GM18520 (cell line): ENCODE data around the gene CDKAL1.
"Not testable (repeated sequence)": the region's sequence is repeated elsewhere in the genome, so short reads cannot be mapped to it uniquely, and the experiment has no call there.

Experiments
- ATAC-seq: cut with Tn5 transposase; IDR thresholded peaks from one replicate; pipeline ENCODE4 v1.9.1; 2021; ENCODE audit not compliant: unreplicated experiment

Gene CDKAL1

DNA sequence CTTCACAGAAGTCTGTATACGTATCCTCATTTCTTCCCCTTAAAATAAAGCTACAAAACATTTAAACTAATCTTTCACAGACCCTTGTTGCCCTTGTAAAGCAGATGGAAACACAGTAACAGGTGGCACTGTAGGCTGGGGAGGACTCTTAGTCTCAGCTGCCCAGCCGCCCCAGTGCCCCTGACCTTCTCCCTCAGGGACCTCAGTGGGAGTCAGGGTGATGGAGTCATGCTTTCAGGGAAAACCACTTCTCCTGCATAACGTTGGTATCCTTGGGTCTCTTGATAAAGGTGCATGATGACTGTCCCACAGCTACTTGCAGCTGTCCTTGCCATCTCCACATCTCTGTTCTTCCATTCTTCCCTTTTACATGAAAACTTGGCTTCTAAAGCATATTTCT lies 198.6 kb downstream of the CDKAL1 start:
- no peak for ATAC-seq

DNA sequence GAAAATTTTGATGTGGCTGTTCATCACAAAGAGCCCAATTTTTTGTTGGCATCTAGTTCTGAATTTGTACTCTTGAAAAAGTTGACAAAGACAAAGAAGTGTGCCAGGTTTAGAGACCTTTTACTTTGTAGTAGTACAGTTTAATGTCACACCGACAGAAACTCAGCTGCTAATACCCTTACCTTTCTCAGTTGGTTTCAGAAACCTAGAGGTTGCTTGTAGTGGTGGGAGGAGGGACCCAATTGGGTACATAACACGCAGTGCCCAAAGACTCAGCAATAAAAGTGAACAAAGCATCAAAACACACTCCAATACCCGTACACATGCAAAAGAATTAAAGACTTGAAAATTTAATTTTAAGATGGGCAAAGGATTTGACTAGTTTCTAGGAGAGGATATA lies 203.7 kb downstream of the CDKAL1 start:
- ATAC-seq: no peak

DNA sequence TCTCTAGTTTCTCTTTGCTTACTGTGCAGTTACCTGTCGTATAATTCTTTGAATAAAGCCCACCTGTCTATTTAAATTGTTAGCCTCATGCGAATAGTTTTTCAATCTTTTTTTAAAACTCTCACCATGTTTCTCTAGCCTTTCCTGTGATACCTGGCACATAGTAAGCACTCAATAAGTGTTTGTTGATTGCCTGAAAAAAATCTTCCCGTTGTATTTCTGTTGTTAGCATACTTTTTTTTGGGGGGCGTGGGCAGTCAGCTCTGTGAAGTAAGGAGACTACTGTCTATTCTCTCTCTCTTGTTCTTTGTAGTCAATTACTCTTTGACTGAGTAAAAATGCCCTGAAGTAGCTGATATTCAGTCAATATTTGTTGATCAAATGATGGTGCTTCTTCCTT lies 205.8 kb downstream of the CDKAL1 start:
- no peak for ATAC-seq

DNA sequence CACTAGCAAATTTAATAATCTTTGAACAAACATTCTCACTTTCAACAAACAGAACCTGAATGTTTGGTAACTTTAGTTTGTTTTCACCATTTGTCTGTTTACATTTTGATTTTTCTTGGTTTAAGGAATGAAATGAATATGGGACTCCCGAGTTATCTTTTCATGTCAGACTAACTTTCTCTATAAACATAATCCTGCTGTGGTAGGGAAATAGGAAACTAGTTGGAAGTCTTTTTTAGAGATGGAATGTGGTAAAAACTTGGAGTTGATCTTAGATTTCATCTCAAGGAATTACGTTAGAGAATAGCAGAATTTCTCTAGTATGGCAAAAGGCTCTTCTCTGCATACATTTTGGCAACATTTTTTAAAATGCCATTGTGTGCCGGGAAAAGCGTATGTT lies 206.5 kb downstream of the CDKAL1 start:
- ATAC-seq: no peak

DNA sequence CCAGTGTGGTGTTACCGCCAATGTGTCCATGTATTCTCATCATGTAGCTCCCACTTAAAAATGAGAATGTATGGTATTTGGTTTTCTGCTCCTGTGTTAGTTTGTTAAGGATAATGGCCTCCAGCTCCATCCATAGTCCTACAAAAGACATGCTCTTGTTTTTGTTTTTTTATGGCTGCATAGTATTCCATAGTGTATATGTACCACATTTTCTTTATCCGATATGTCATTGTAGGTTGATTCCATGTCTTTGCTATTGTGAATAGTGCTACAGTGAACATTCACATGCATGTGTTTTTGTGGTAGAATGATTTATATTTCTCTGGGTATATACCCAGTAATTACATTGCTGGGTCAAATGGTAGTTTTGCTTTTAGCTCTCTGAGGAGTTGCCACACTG lies 207.2 kb downstream of the CDKAL1 start:
- no peak for ATAC-seq

DNA sequence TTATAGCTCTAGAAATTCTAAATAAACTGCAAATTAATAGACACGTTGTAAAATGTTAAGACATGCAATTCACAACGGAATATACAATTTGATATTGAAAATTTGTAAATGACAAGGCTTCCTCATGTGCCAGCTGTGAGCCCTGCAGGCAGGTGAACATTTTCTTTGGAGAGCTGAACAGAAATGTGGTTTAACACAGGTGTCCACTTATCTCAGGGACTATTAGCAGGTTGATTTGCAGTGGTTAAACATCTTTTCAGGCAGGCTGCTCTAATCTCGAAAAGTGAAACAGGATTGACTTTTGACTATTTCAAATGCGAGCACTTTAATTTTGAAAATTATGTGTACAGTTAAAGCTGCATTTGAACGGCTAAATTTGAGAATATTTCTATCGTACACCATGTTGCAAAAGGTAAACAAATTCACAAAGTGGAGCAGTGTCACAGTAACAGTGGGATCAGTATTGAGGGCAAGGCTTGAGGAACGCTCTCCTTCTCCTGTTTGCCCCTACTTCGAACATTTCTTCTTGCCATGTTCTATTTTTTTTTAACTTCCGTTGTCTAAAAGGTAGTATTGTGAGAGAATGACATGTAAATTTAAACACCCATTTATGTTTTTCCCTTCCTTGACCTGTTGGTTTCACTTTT lies 210.8 kb downstream of the CDKAL1 start:
- no peak for ATAC-seq

DNA sequence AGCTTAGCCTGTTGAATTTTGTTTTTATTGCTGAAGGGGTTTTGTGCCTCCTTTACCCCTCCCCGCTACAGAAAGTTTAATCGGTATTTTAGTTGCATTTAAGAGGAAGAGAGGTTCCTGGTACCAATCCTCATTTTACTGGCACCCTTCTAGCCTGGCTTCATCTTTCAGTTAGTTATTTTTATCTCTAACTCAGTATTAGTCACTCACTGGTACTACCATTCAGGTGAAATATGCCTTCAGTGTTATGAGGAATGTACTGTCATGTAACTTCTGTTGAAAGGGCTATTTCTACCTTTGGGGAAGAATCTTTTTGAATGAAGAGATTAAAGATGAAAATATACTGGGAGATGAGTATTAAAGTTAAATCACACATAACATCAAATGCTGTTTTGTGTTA lies 211.8 kb downstream of the CDKAL1 start:
- no peak for ATAC-seq

DNA sequence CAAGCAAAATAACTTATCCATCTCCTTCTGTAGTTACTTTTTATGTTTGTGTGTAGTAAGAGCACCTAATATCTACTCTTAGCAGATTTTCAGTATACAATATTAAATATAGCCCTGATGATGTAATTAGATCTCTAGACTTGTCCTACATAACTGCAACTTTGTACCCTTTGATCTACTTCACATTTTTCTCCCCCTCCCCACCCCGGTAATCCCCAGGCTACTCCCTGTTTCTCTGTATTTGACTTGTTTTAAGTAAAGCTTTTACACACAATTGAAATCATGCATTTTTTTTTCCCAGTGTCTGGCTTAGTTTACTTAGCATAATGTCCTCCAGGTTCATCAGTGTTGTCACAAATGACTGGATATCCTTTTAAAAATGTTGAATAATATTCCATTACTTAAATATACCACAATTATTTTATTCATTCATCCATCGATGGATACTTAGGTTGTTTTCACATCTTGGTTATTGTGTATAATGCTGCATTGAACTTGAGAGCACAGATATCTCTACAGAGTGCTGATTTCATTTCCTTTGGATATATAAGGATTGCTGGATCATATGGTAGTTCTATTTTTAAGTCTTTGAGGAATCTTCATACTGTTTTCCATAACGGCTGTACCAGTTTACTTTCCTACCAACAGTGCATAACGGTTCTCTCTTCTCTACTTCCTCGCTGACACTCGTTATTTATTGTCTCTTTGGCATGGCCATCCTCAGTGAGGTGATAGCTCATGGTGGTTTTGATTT lies 212.7 kb downstream of the CDKAL1 start:
- ATAC-seq: no peak

DNA sequence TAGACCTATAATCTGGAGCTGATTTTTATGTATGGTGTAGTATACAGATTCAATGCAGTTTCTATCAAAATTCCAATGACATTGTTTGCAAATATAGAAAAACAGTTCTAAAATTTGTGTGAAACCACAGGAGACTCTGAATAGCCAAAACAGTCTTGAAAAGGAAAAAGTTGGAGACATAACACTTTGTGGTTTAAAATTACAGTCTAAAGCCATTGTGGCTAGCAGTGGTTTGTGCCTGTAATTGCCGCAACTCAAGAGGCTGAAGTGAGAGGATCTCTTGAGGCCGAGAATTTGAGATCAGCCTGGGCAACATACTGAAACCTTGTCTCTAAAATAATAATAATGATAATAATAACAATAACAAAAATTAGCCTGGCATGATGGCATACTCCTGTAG lies 213.7 kb downstream of the CDKAL1 start:
- ATAC-seq: no peak

DNA sequence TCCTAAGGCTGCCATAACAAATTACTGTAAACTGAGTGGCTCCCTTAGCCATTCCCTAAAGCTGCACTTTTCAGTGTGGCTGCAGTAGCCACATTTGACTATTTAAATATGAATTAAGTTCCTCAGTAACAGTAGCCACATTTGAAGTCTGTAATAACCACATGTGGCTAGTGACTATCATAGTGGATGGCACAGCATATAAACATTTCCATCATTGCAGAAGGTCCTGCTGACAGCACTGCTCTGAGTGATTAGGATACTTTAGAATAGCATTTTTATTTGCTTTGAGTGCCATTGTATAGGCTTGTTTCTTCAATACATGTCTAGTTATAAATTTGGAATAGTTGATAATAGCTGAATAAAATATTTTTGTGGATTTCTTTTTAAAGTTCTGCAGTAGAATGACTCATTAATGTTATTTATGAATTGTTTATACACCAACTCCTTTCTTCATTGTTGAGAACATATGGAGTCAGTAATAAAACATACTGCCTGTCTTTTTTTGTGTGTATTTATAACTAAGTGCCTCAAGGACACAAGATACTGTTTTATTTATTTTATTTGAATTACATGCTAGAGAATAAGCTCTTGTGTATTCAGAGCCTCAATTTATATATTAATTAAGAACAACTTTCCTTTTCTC lies 217.2 kb downstream of the CDKAL1 start:
- ATAC-seq: no peak

DNA sequence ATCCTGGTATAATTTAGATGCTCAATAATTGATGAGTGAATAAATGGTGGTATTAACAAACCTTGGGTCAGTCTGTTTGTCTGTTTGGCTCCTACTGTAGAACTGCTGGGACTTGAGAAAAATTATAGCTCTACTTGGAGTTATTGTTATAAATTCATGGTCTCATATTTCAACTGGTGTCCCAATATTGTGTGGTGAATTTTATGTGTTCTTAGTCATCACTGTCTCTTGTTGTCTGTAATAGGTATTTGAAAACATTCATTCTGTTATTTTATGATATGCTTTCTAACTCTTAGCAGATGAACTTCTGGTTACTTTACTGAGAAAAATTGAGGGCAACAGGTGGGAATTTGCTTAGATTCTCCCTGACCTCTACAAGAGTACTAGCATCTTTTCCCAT lies 221.4 kb downstream of the CDKAL1 start:
- no peak for ATAC-seq

DNA sequence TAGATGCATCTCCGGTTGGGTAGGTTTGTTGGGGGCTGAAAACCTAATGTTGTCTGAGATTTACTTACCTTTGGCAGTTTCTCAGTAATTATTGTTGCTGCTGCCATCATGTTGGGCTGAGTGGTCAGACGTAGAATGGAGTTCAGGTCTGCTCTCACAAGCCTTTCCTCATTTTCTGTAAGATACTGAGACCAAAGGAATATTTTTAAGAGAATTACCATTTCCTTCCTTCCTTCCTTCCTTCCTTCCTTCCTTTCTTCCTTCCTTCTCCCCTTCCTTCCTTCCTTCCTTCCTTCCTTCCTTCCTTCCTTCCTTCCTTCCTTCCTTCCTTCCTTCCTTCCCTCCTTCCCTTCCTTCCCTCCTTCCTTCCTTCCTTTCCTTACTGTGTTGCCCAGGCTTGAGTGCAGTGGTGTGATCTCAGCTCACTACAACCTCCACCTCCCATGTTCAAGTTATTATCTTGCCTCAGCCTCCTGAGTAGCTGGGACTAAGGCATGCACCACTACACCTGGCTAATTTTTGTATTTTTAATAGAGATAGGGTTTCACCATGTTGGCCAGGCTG lies 222.4 kb downstream of the CDKAL1 start:
- not testable (repeated sequence) for ATAC-seq

DNA sequence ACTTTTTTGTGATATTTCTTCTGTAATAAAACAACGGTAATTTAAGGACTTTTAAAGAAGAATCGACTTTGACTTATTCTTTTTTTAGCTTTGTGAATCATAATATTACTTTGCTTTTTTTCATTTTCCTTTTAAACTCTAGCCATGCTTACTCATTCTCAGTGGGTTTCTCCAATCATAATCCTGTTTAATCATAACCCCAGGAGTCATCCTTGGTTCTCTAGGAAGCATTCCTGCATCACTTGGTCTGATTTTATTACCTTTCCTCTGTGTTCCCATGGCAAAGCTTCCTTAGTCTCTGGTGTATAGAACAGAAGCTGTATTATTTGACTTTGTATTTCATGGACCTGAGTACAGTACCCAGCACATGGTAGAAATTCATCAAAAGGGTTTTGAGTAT lies 223.5 kb downstream of the CDKAL1 start:
- ATAC-seq: no peak

DNA sequence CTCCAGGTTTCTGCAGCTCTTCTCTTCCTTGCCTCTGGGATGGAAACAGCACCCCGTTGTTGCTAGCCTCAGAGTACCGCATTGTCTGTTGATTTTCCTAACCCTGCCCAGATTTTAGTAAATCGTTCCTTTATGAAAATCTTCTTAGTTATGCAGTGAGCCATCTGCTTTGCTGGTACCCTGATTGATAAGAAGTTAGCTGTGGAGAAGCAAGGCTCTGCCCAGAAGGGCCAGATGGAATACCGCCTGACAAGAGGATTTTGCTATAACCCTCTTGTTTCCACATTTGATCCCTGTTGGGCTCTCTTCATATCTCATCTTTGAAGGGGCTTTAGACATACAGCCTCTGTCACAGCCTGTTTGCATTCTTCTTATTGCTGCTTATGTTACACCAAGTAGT lies 229.0 kb downstream of the CDKAL1 start:
- no peak for ATAC-seq

DNA sequence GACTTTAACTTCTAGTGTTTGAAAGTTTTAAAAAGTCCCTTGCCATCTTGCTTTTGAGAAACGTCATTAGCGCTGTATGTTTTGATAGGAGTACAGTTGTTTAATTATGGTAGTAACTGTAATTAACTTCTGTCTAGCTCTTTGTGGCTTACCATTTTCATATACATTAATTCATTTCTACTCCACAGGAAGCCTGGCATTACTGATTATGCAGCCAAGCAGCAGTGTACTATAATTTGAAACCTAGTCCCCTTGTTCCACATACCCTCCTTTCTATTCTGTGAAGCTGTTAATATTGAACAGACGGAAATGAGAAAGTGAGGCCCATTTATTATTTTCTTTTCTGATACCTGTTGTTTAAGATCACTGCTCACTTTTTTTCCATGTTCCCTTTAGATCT lies 235.4 kb downstream of the CDKAL1 start:
- ATAC-seq: no peak

DNA sequence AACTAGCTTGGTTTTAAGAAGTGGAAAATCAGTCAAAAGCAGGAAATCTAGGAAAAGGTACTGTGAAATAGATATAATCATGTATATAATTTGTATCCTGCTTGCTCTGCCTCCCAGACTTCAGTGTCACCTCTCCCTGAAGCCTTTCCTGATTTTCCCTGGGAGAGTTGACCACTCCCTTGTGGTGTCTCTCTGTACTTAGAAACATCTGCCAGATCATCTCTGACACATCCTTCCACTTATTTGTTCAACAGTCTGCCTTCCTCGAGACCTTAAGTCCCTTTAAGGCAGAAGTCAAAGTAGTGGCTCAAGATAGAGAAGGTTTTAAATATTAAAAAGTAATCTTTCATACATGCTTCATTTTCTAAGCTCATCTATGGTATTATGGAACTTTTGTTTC lies 236.5 kb downstream of the CDKAL1 start:
- no peak for ATAC-seq

DNA sequence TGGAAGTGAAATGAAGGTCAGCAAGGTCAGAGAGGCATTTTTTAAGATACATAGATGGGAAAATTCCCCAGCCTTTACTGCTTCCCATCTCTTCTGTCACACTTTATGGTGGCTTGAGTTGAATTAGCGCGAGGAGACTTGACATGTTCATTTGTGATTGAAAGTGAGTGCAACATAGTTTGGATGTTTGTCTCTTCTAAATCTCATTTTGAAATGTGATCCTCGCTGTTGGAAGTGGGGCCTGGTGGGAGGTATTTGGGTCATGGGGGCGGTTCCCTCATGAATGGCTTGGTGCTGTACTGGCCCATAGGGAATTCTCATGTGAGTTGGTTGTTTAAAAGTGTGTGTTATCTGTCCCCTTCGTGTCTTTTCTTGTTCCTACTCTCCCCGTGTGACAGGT lies 237.2 kb downstream of the CDKAL1 start:
- ATAC-seq: no peak

DNA sequence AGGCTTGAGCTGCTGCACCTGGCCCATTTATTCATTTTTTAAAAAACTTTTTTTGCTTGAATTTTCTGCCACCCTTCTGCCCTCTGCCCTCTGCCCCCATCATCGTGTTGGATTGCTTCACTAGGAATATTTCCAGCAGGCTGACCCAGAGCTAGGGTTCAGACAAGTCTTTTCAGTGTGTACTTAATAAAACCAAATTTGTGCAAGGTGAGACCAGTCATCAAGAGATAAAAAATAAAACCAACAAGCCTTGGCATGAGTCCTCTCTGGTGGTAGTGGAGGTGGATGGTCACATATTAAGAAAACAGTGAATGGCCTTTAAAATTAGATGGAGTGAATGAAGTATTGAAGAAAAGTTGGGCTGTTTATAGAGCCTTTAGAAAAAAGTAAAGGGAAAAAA lies 239.6 kb downstream of the CDKAL1 start:
- ATAC-seq: no peak

DNA sequence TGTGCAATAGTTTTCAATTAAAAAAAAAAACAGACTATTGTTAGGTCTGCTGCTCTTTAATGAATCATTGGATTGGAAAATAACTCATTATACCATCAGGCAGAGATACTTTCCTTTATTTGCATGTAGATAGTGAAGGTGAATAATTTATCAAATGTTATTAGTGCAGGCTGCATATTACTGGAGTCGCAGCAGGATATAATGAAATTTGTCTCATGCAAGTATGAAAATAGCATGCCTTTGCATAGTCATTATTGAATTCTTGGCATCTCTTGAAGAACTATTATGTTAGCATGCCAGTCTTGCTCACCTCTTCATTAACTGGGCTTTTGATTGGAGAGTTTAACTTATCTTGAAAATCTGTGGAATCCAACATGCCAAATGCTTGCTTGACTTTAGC lies 241.7 kb downstream of the CDKAL1 start:
- no peak for ATAC-seq

DNA sequence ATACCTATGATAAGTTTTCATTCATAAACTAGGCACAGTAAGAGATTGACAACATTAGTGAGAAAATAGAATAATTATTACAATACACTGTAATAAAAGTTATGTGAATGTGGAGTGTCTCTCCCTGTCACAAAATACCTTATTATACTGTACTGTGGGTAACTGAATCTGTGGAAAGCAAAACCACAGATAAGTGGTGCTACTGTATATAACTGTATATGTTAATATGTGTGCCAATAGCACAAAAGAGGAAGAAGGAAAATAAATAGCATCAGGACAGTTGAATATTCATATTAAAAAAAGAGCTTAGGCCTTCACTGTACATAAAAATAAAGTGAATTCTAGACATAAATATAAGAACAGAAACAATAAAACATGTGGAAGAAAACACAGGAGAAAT lies 243.5 kb downstream of the CDKAL1 start:
- ATAC-seq: no peak

DNA sequence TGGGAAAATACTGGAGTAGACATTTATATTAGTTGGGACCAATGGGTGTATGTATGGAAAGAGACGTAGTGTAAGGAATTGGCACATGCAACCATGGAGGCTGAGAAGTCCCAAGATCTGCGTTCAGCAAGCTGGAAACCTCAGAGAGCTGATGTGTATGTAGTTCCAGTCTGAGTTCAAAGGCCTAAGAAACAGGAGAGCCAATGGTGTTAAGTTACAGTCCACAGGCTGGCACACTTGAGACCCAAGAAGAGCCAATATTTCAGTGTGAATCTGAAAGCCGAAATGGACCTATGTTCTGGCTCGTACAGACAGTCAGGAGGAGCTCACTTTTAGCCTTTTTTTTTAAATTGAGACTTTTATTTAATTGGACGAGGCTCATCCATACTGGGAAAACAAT lies 244.2 kb downstream of the CDKAL1 start:
- no peak for ATAC-seq

DNA sequence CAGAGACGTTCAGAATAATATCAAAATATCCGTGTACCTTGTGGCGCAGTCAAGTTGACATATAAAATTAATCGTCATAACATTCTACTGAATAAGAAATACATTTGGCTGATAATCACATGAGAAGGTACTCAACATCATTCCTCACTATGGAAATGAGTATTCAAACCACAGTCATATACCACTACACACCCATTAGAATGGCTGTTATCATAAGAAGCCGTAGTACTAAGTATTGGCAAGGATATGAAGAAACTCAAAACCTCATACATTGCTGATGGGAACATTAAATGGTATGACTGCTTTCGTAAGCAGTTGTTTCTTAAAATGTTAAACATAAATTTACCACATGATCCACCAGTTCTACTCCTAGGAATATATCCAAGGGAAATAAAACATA lies 244.7 kb downstream of the CDKAL1 start:
- no peak for ATAC-seq
